Mesendoderm (in vitro differentiated cells): ENCODE measurements around the gene MNAT1.

Experiments
- DNase-seq: peaks from one replicate; pipeline ENCODE4 v3.0.0; 2013
- H2AK5ac ChIP-seq: 2 replicates; pipeline ENCODE4 v1.6.1; 2013; ENCODE audit warnings: low read length, inconsistent platforms
- H2BK120ac ChIP-seq: 2 replicates; pipeline ENCODE4 v1.6.1; 2013; ENCODE audit warnings: low read depth, mild to moderate bottlenecking, low read length, moderate library complexity, mixed read lengths
- H2BK15ac ChIP-seq: replicated peaks from 2 replicates; pipeline ENCODE4 v1.6.1; 2013; ENCODE audit warnings: low read depth, mild to moderate bottlenecking, moderate library complexity
- H2BK5ac ChIP-seq: 2 replicates; pipeline ENCODE4 v1.6.1; 2013; ENCODE audit warnings: low read length, inconsistent platforms
- H3K18ac ChIP-seq: 2 replicates; pipeline ENCODE4 v1.6.1; 2013; ENCODE audit warnings: mild to moderate bottlenecking, low read length, mixed read lengths
- H3K23ac ChIP-seq: one replicate; pipeline ENCODE4 v1.6.1; 2013; ENCODE audit warnings: low read length
- H3K27ac ChIP-seq: 2 replicates; pipeline ENCODE4 v1.5.1; 2013; ENCODE audit warnings: low read depth, mild to moderate bottlenecking, inconsistent platforms, low read length, moderate library complexity
- H3K27me3 ChIP-seq: 2 replicates; pipeline ENCODE4 v1.6.1; 2013; ENCODE audit warnings: low read length, control low read depth, mild to moderate bottlenecking, inconsistent platforms; ENCODE audit not compliant: insufficient read depth, poor library complexity
- H3K36me3 ChIP-seq: 2 replicates; pipeline ENCODE4 v1.6.1; 2013; ENCODE audit warnings: low read length, inconsistent platforms; ENCODE audit not compliant: control insufficient read depth, insufficient read depth
- H3K4ac ChIP-seq: one replicate; pipeline ENCODE4 v1.6.1; 2013; ENCODE audit warnings: low read depth, mild to moderate bottlenecking, low read length, moderate library complexity
- H3K4me1 ChIP-seq: 2 replicates; pipeline ENCODE4 v1.6.1; 2013; ENCODE audit warnings: low read depth, low read length, inconsistent platforms; ENCODE audit not compliant: control insufficient read depth
- H3K4me2 ChIP-seq: 2 replicates; pipeline ENCODE4 v1.6.1; 2013; ENCODE audit warnings: low read length
- H3K4me3 ChIP-seq: 2 replicates; pipeline ENCODE4 v1.5.1; 2013; ENCODE audit warnings: mild to moderate bottlenecking, low read length
- H3K56ac ChIP-seq: one replicate; pipeline ENCODE4 v1.6.1; 2013; ENCODE audit warnings: low read length
- H3K79me1 ChIP-seq: 2 replicates; pipeline ENCODE4 v1.6.1; 2013; ENCODE audit warnings: low read length, inconsistent platforms
- H3K79me2 ChIP-seq: 2 replicates; pipeline ENCODE4 v1.6.1; 2013; ENCODE audit warnings: mild to moderate bottlenecking, low read length; ENCODE audit not compliant: control insufficient read depth, insufficient read depth
- H3K9ac ChIP-seq: 2 replicates; pipeline ENCODE4 v1.6.1; 2013; ENCODE audit warnings: low read length, inconsistent platforms
- H4K5ac ChIP-seq: one replicate; pipeline ENCODE4 v1.6.1; 2013; ENCODE audit warnings: low read length
- H4K8ac ChIP-seq: one replicate; pipeline ENCODE4 v1.6.1; 2013; ENCODE audit warnings: low read depth, mild to moderate bottlenecking, control low read depth, low read length, moderate library complexity
- WGBS: extraction: QIAGEN DNeasy Blood & Tissue Kit; methylation state at CpG from one replicate; pipeline ENCODE4 v1.1.7; 2013; ENCODE audit warnings: low lambda C conversion rate, missing lambda C conversion rate; ENCODE audit not compliant: insufficient coverage; ENCODE audit errors: extremely low coverage; 5-methylcytosine and 5-hydroxymethylcytosine counted together

MNAT1 gene

DNA sequence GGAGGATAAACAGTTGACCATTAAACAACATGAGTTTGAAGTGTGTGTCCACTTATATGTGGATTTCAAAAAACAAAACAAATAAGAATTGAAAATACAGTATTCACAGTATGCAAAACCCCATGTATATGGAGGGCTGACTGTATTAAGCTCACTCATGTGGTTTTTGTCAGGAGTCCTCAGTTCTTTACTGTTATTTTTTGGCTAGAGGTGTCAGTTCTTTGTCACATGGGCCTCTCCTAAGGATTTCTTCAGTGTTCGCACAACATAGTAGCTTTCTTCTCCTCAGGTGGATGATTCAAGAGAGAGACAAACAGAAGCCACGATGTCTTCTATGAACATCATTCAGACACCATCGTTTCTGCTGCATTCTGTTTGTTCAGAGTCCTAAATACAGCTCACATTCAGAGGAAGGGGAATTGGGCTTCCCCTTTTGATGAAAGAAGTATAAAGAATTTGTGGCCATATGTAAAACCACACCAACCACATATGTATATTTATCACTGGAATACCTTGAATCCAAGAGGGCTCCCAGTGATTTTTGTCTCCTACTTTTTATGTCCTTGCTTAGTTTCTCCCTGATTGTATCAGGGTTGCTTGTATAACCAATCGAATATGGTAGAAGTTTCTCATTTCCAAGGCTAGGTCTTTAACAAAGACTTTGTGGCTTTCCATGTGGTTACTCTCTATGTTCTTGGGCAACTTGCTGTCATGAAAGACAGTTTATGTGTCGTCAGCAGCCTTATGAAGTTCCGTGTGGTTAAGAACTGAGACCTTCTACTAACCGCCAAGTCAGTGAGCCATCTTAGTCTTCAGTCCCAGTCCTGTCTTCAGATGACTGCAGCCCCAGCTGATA lies 18.9 kb downstream of the MNAT1 start:
- Histone ChIP-seq H4K5ac (no peak overlapping the region), H4K8ac (no peak overlapping the region), H3K79me1 (no peaks in the 10 kb centered on the region), H3K9ac (no peak overlapping the region), H3K4me3 (no peak overlapping the region), H3K36me3 (no peaks in the 10 kb centered on the region), H3K56ac (no peak overlapping the region), H3K18ac (no peak overlapping the region), H2BK5ac (no peak overlapping the region), H3K4me2 (no peak overlapping the region), H3K4me1 (no peaks in the 10 kb centered on the region), H3K79me2 (no peaks in the 10 kb centered on the region), H2BK15ac (no peak overlapping the region), H2BK120ac (no peak overlapping the region), H2AK5ac (no peak overlapping the region), H3K27ac (no peak overlapping the region), H3K4ac (no peak overlapping the region), H3K23ac (no peak overlapping the region), H3K27me3 (no peaks in the 10 kb centered on the region)
- WGBS: no CpG with 5 or more reads among the region's 7 CpGs
- no peak for DNase-seq

DNA sequence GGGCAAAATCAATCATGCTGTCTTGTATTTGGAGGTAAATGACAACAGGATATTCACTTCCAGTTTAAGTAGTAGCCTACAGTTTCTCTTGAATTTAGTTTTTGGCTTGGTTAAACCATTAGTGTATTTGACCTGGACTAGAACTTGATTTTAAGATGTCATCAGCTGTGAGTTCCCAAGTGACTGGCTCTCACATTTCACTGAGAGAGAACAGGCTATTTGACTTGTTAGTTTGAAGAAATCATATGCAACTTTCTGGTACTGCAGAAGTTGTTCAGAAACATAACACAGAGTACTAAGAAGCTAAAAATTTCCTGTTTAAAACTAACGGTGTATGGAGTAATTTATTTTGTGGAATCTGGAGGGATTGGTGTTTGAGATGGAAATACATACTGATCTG lies 22.3 kb downstream of the MNAT1 start:
- H4K5ac ChIP-seq: no peak overlapping the region
- H3K4ac ChIP-seq: no peak overlapping the region
- H3K79me1 ChIP-seq: no peaks in the 10 kb centered on the region
- H3K23ac ChIP-seq: no peak overlapping the region
- no peak overlapping the region for H3K27ac ChIP-seq
- H2BK120ac ChIP-seq: no peak overlapping the region
- no peak overlapping the region for H3K4me2 ChIP-seq
- H2BK5ac ChIP-seq: no peak overlapping the region
- H2AK5ac ChIP-seq: no peak overlapping the region
- no peak overlapping the region for H2BK15ac ChIP-seq
- no peak overlapping the region for H4K8ac ChIP-seq
- peaks cover 1% of the 10 kb centered on the region for H3K4me1 ChIP-seq
- no peak overlapping the region for H3K56ac ChIP-seq
- H3K18ac ChIP-seq: no peak overlapping the region
- H3K27me3 ChIP-seq: no peaks in the 10 kb centered on the region
- no peak overlapping the region for H3K9ac ChIP-seq
- no peak overlapping the region for H3K4me3 ChIP-seq
- no peaks in the 10 kb centered on the region for H3K79me2 ChIP-seq
- H3K36me3 ChIP-seq: no peaks in the 10 kb centered on the region
- WGBS: 100% methylated on average over 1 of the region's 1 CpG
- no peak for DNase-seq

GRCh38 chr14:60757567-60758002 lies 23.0 kb downstream of the MNAT1 start:
- H2BK120ac ChIP-seq: no peak overlapping the region
- no peaks in the 10 kb centered on the region for H3K79me2 ChIP-seq
- H3K23ac ChIP-seq: no peak overlapping the region
- no peak overlapping the region for H2BK5ac ChIP-seq
- no peak overlapping the region for H2AK5ac ChIP-seq
- no peak overlapping the region for H3K9ac ChIP-seq
- H2BK15ac ChIP-seq: no peak overlapping the region
- H3K4ac ChIP-seq: no peak overlapping the region
- no peak overlapping the region for H3K18ac ChIP-seq
- H4K8ac ChIP-seq: no peak overlapping the region
- no peak overlapping the region for H4K5ac ChIP-seq
- no peak overlapping the region for H3K56ac ChIP-seq
- no CpG with 5 or more reads among the region's 1 CpG for WGBS
- no peaks in the 10 kb centered on the region for H3K79me1 ChIP-seq
- no peak overlapping the region for H3K27ac ChIP-seq
- H3K36me3 ChIP-seq: no peaks in the 10 kb centered on the region
- DNase-seq: no peak
- H3K27me3 ChIP-seq: no peaks in the 10 kb centered on the region
- no peak overlapping the region for H3K4me2 ChIP-seq
- peaks cover 1% of the 10 kb centered on the region for H3K4me1 ChIP-seq
- no peak overlapping the region for H3K4me3 ChIP-seq

- no peak overlapping the region for H3K27ac ChIP-seq
- DNase-seq: no peak
- H2BK120ac ChIP-seq: no peak overlapping the region
- no peak overlapping the region for H2AK5ac ChIP-seq
- H3K79me1 ChIP-seq: no peaks in the 10 kb centered on the region
- no peak overlapping the region for H2BK15ac ChIP-seq
- no peak overlapping the region for H3K4me3 ChIP-seq
- H3K27me3 ChIP-seq: no peaks in the 10 kb centered on the region
- no peak overlapping the region for H3K4ac ChIP-seq
- no peak overlapping the region for H3K23ac ChIP-seq
- H3K56ac ChIP-seq: no peak overlapping the region
- no peaks in the 10 kb centered on the region for H3K36me3 ChIP-seq
- H2BK5ac ChIP-seq: no peak overlapping the region
- no peaks in the 10 kb centered on the region for H3K79me2 ChIP-seq
- WGBS: no CpG with 5 or more reads among the region's 2 CpGs
- no peak overlapping the region for H4K5ac ChIP-seq
- no peak overlapping the region for H4K8ac ChIP-seq
- peaks cover 1% of the 10 kb centered on the region for H3K4me1 ChIP-seq
- no peak overlapping the region for H3K18ac ChIP-seq
- no peak overlapping the region for H3K9ac ChIP-seq
- H3K4me2 ChIP-seq: no peak overlapping the region
Observed at GRCh38 chr14:60758885-60759284, 24.3 kb downstream of the MNAT1 start.

GRCh38 chr14:60760209-60760608 lies 25.6 kb downstream of the MNAT1 start:
- no CpG with 5 or more reads among the region's 1 CpG for WGBS
- no peak overlapping the region for H2BK5ac ChIP-seq
- no peak overlapping the region for H4K5ac ChIP-seq
- no peaks in the 10 kb centered on the region for H3K79me2 ChIP-seq
- no peak overlapping the region for H3K4ac ChIP-seq
- no peak overlapping the region for H3K4me3 ChIP-seq
- H3K9ac ChIP-seq: no peak overlapping the region
- H3K4me1 ChIP-seq: peaks cover 1% of the 10 kb centered on the region
- no peak overlapping the region for H3K18ac ChIP-seq
- no peak overlapping the region for H2BK120ac ChIP-seq
- no peaks in the 10 kb centered on the region for H3K36me3 ChIP-seq
- no peak overlapping the region for H2AK5ac ChIP-seq
- no peak for DNase-seq
- no peak overlapping the region for H4K8ac ChIP-seq
- H3K56ac ChIP-seq: no peak overlapping the region
- H3K4me2 ChIP-seq: no peak overlapping the region
- no peak overlapping the region for H2BK15ac ChIP-seq
- no peak overlapping the region for H3K27ac ChIP-seq
- no peaks in the 10 kb centered on the region for H3K27me3 ChIP-seq
- no peaks in the 10 kb centered on the region for H3K79me1 ChIP-seq
- H3K23ac ChIP-seq: no peak overlapping the region
